ENCODE data around the gene SETD4. TPM values are rescaled to one million over a fixed set of nuclear protein-coding genes. Genes with fewer than 3 reads are reported as not detected.

SETD4 gene
- total RNA-seq (2022; extraction: Qiagen RNA extraction; ENCODE audit: low read depth), result 8.6 to 9.9 TPM (median 9.4 TPM) in 5 replicates

GRCh38 chr21:36060159-36060921, at the start of gene SETD4:
SETD4 (minus strand) TSS chr21:36060526; CDS start chr21:36058888, 1,638 bp downstream.

DNA sequence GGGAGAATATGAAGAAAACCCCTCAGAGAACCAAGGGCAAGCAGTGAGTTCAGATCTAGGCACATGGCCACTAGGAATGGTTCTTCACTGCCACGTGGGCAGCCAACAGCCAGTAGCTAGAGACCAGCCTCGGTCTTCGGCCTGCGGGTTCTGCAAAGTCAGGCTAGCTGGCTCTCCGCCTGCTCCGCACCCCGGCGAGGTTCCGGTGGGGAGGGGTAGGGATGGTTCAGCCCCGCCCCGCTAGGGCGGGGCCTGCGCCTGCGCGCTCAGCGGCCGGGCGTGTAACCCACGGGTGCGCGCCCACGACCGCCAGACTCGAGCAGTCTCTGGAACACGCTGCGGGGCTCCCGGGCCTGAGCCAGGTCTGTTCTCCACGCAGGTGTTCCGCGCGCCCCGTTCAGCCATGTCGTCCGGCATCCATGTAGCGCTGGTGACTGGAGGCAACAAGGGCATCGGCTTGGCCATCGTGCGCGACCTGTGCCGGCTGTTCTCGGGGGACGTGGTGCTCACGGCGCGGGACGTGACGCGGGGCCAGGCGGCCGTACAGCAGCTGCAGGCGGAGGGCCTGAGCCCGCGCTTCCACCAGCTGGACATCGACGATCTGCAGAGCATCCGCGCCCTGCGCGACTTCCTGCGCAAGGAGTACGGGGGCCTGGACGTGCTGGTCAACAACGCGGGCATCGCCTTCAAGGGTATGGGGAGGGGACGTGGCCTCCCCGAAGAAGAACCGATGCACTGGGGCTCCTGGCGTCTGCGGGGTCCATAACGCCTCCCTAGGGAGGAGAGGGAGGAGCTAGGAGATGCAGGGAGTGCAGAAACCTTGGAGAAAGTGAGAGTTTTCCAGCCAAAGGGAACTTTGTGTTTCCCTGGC, 9.6 kb upstream of the SETD4 start, which contains the start of gene CBR1:
Gene CBR1, plus strand, starts transcription at position 312 of the 871 bp plus-strand sequence. Its CDS starts 92 bp downstream, at position 404.

Other genes starting within 250 kb of the SETD4 start
- gene CBR1, start 9.5 kb upstream of the SETD4 start, total RNA-seq (2022; extraction: Qiagen RNA extraction; ENCODE audit: low read depth), result 154 to 171 TPM (median 166 TPM) in 5 replicates
- gene CBR3, start 74.6 kb upstream of the SETD4 start, total RNA-seq (2022; extraction: Qiagen RNA extraction; ENCODE audit: low read depth), result 10.2 to 12.7 TPM (median 12.1 TPM) in 5 replicates
- 3.4 to 5.1 TPM (median 4.8 TPM) in 5 replicates for gene DOP1B, start 96.3 kb upstream of the SETD4 start, total RNA-seq (2022; extraction: Qiagen RNA extraction; ENCODE audit: low read depth)